Right atrium auricular region (tissue), 2 donors: ENCODE measurements around the gene OS9. TPM values are rescaled to one million over a fixed set of nuclear protein-coding genes. Genes with fewer than 3 reads are reported as not detected.

Experiments
- DNase-seq: peaks from one replicate; pipeline ENCODE4 v3.0.0-alpha.2; 2019; ENCODE audit warnings: low spot score
- H3K27ac ChIP-seq, 2 donors: fragments of 200-600 bp; sonication (generic); 1 replicate in 1 of 2; 2 replicates in 1 of 2; pipeline ENCODE4 v1.5.1; 2016 to 2019
- H3K27me3 ChIP-seq, 2 donors: fragments of 200-600 bp; sonication (generic); one replicate each; pipeline versions ENCODE4 v1.5.1 to v1.6.0; 2017 to 2019
- H3K36me3 ChIP-seq: fragments of 200-600 bp; sonication (generic); one replicate; pipeline ENCODE4 v1.5.1; 2016
- H3K4me1 ChIP-seq, 2 donors: fragments of 200-600 bp; sonication (generic); one replicate each; pipeline versions ENCODE4 v1.5.1 to v1.6.0; 2017 to 2019
- H3K4me3 ChIP-seq, 2 donors: fragments of 200-600 bp; sonication (generic); 1 replicate in 1 of 2; 2 replicates in 1 of 2; pipeline ENCODE4 v1.5.1; 2017 to 2019; ENCODE audit warnings: mild to moderate bottlenecking in 1 of 2, moderate library complexity in 1 of 2
- H3K9me3 ChIP-seq, 2 donors: fragments of 200-600 bp; sonication (generic); one replicate each; pipeline ENCODE4 v1.5.1; 2019
- CTCF ChIP-seq, 2 donors: fragments of 200-600 bp; sonication (generic); IDR thresholded peaks; one replicate each; pipeline ENCODE4 v1.5.1; 2019; ENCODE audit warnings: antibody characterized with exemption in 2 of 2
- total RNA-seq, 2 donors: library from RNA; depleted of rRNA; stranded (reverse); fragments of >200 nt; gene quantifications; one replicate each; pipeline ENCODE4 v1.1.0, GENCODE V29; 2016

OS9 gene
- total RNA-seq, 2 donors from 2014 or later = 161 to 173 TPM

GRCh38 chr12:57726884-57727757 is 33.2 kb downstream of the OS9 start:
- no peak for DNase-seq
- Histone ChIP-seq H3K27me3 (no peaks in the 10 kb centered on the region), H3K36me3 (no peaks in the 10 kb centered on the region), H3K4me1 (peaks cover 0 to 25% of the 10 kb centered on the region in 2 donors), H3K4me3 (peak overlapping the region; percentile 49 to 63), H3K27ac (peak overlapping the region; percentile 41 to 64), H3K9me3 (no peaks in the 10 kb centered on the region)
- TF ChIP-seq CTCF (IDR thresholded peaks at IDR 0.05) = peak in 1 of 2 donors; percentile 42

GRCh38 chr12:57727758-57728395 is 33.9 kb downstream of the OS9 start:
- Histone ChIP-seq H3K27ac (no peak overlapping the region), H3K27me3 (no peaks in the 10 kb centered on the region), H3K4me3 (no peak overlapping the region), H3K4me1 (peaks cover 0 to 25% of the 10 kb centered on the region in 2 donors), H3K9me3 (no peaks in the 10 kb centered on the region), H3K36me3 (no peaks in the 10 kb centered on the region)
- no peak for DNase-seq
- no peak for TF ChIP-seq CTCF (IDR thresholded peaks at IDR 0.05)

GRCh38 chr12:57729321-57729844 is 35.5 kb downstream of the OS9 start:
- Histone ChIP-seq H3K4me1 (peaks cover 0 to 25% of the 10 kb centered on the region in 2 donors), H3K27me3 (no peaks in the 10 kb centered on the region), H3K27ac (no peak overlapping the region), H3K9me3 (no peaks in the 10 kb centered on the region), H3K4me3 (no peak overlapping the region), H3K36me3 (no peaks in the 10 kb centered on the region)
- no peak for TF ChIP-seq CTCF (IDR thresholded peaks at IDR 0.05)
- DNase-seq = no peak

GRCh38 chr12:57730336-57731067 is 36.6 kb downstream of the OS9 start:
- no peaks in the 10 kb centered on the region for H3K36me3 ChIP-seq
- no peak for TF ChIP-seq CTCF (IDR thresholded peaks at IDR 0.05)
- no peak overlapping the region for H3K27ac ChIP-seq
- H3K9me3 ChIP-seq = no peaks in the 10 kb centered on the region
- no peak for DNase-seq
- no peak overlapping the region for H3K4me3 ChIP-seq
- peaks cover 0 to 29% of the 10 kb centered on the region in 2 donors for H3K4me1 ChIP-seq
- peaks cover 0 to 1% of the 10 kb centered on the region in 2 donors for H3K27me3 ChIP-seq

GRCh38 chr12:57731411-57732080 is 37.6 kb downstream of the OS9 start:
- Histone ChIP-seq H3K9me3 (no peaks in the 10 kb centered on the region), H3K4me1 (peaks cover 0 to 30% of the 10 kb centered on the region in 2 donors), H3K27me3 (peaks cover 5 to 8% of the 10 kb centered on the region in 2 donors), H3K36me3 (no peaks in the 10 kb centered on the region), H3K27ac (no peak overlapping the region), H3K4me3 (no peak overlapping the region)
- DNase-seq = no peak
- TF ChIP-seq CTCF (IDR thresholded peaks at IDR 0.05) = no peak
